IPS-NIHi11 (cell line): ENCODE data around the gene BABAM2.

Source experiments
- DNase-seq: peaks from one replicate; pipeline ENCODE4 v3.0.0; 2012; ENCODE audit warnings: mixed read lengths, low spot score

The BABAM2 gene

GRCh38 chr2:28281739-28282138 lies 391.2 kb downstream of the BABAM2 start:
- no peak for DNase-seq

DNA sequence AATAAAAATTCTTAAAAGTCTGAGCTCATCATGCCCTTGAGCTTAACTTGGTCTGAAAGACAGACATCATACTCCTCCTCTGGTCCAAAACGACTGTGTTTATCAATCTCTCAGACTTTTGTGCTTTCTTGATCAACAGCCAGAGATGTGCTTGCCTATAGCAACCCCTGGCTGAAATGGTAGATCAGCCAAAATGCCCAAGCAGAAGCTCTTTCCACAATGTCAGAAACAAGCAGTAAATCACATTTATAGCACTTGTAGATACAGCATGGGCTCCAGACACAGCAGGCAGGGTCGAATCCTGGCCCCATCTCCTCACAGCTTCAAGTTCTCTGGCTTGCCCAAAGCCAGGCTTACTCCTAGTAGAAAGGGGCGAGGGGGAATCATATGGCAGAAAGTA lies 391.7 kb downstream of the BABAM2 start:
- no peak for DNase-seq

- DNase-seq = no peak
Measured at GRCh38 chr2:28282861-28283646, 392.5 kb downstream of the BABAM2 start.

DNA sequence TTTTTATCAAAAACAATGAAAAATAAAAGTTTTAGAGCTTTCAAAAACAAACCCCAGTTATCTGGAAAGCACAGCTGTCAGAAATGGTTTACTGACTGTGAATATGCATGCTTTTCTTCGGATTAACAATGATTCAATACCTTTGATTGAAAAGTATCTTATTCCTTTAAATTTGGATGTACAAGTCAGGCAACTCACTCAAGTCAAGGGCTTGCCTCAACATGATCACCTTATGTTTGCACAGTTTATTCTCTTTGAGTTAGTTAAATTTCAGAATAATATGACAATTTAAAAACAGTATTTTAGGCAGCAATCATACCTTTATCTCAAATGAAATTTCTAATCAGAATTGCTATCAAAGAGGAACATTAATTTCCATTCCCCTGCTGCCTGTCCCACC lies 393.3 kb downstream of the BABAM2 start:
- DNase-seq = no peak

GRCh38 chr2:28286678-28287077 lies 396.1 kb downstream of the BABAM2 start:
- no peak for DNase-seq

DNA sequence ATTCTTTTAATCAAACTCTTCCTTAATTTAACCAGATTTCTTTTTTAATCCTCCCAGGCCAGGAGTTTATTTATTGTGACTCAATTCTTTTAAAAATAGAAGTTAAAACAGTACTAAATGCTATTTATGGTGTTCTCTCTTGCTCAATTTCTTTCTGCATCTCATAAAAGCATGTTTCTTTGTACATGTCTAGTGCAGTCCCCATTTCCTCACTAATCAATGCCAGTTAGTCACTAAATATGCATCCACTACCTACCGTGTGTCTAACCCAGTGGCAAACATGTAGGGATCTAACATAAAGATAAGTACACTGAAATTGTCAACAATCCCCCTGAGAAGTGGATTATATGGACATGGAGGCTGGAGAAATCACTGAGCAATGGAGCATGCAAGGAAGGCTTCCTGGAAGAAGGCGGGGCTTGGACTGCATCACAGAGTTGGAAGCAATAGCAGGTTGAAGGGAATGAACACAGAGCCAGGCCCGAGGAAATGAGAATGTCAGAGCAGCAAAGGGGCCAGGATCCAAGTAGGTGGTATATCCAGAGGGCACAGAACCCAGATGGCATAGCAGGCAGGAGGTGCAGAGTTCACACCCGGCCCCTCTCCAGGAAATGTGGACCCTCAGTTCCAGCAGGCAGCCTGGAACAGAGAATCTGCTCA lies 396.9 kb downstream of the BABAM2 start:
- DNase-seq = no peak

DNA sequence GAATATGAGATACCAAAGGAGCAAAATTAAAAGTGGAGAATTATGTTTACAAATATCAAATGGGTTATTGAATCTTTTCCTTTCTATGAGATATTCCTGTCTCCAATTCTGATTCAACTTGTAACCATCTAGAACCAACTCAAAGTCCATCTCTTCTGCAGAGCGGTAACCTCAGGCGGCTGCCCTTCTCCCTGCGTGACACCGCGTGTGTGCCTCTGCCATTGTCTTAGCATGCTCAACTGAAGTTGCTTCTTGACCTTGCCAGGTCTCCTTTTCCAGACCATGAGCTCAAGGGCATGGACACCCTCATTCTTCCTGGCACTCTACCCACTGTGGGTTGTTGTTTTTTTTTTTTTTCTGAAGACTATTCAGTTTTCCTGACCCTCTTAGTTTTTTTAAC lies 398.1 kb downstream of the BABAM2 start:
- DNase-seq = no peak

- no peak for DNase-seq
Measured at GRCh38 chr2:28291811-28292440, 401.4 kb downstream of the BABAM2 start.

- DNase-seq = no peak
Measured at GRCh38 chr2:28292491-28292890, 402.0 kb downstream of the BABAM2 start.

GRCh38 chr2:28293416-28293815 lies 402.9 kb downstream of the BABAM2 start:
- no peak for DNase-seq

- no peak for DNase-seq
Measured at GRCh38 chr2:28294451-28294850, 403.9 kb downstream of the BABAM2 start.

DNA sequence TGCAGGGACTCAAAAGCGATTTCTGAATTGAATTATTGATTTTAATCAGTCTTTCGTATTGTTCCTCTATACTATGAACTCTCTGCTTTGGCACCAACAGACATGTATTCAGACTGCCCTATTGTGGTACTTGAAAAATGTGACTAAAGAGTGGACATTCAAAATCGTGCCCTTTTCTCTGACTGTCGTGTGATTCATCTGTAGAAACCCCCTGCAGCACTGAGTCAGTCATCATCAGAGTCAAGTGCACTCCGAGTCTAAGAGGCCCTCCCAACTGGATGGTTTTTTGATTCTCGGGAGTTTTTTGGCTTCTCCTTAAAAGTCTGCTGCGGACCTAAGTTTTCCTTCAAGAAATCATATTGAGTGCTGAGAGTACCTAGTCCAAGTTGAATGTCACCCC lies 405.7 kb downstream of the BABAM2 start:
- no peak for DNase-seq

DNA sequence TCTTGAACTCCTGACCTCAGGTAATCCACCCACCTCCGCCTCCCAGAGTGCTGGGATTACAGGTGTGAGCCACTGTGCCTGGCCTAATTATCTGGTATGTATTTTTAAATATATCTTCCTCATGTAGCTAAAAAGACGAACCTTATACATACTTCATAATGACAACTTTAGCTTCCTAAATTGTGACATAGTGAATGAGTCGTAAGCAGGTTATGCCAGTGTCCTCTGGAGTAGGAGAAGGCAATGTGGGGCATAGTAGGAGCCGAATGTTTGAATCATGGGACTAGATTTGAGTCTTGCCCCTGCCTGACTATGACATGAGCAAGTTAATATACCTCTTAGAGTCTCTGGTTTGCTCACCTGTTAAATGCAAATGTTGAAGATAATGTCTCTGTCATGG lies 406.4 kb downstream of the BABAM2 start:
- DNase-seq = no peak

DNA sequence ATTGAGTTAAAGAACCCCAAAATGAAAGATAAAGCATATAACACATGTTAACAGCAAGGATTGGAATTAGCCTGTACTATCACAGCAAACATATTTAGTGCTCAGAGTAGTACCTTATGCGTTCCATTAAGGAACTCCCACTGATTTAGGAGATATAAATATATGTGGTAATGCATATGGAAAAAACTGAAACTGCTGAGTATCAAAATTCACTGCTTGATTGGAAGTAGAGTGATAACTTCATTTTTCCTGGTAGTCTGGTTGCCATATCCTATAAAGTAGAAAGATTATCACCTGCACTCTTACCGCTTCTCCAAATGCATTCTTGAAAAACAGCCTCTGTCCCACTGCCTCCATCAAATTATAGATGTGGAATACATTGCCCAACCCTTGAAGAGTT lies 407.0 kb downstream of the BABAM2 start:
- DNase-seq = no peak

GRCh38 chr2:28298406-28298805 lies 407.9 kb downstream of the BABAM2 start:
- no peak for DNase-seq

- no peak for DNase-seq
Measured at GRCh38 chr2:28300485-28301341, 410.2 kb downstream of the BABAM2 start.

GRCh38 chr2:28305202-28305601 lies 414.7 kb downstream of the BABAM2 start:
- no peak for DNase-seq

- no peak for DNase-seq
Measured at GRCh38 chr2:28310107-28310506, 419.6 kb downstream of the BABAM2 start.

DNA sequence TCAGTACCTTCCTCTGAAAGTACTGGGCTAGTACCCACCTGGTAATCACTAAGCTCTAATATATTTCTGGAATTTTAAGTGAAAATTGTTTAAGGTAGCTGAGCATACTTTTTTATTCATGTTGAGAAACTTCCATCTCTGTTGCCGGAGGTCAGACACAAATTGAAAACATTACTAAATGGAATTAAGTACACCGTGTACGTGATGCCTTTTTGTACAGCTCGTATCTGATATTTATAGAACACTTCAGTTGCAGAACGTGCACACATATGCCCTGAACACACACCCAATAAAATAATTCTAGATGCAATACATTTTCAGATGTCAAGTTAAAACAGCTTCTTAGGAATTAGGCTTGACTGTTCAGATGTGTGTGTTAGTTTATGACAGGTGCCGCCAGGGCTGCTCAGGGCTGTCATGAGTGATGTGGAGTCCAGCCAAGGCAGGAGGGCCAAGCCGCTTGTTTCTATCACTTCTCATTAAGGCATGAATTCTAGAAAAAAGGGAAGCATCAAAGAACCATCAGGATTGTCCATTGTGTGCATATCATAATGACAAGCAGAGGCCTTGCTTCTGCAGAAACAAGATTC lies 421.2 kb downstream of the BABAM2 start:
- DNase-seq = no peak

DNA sequence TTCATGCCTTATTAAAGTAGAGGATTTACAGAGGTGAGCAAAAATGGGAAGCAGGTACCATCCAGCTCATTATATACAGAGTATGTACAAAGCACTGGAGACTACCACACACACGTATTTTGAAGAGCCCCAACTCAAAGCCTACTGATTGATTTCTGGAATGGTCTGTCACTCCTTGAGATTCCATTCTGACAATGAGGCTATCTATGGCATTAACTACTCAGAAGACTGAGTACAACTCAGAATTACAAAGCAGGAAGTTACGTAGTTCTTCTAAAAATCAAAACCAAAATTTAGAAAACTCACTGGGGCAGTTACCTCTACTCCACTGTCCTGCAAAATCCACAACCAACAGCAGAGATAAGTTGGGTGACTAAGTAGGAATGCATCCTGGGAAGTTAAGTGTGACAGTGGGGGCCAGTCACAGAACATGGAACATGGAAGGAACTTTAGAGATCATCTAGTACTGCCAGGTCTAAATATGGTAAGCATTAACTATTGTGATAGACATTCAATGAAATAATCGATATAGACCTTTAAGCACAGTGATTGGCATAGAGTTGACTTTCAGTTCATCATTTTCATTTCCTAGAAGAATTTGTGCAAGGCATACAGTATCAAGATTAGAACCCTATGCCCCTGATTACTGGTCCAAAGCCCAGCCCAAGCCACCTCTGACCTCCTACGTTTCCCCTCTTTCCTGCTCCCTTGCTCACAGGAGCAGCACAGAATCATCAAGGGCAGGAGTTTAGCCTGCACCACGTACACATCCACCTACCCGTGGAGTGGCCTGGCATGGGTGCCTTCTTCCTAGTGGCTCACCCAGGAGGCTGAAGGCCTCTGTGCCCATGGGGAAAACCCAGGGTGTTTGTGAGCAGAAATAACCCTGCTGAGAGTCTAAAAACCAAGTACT lies 422.0 kb downstream of the BABAM2 start:
- DNase-seq = no peak

DNA sequence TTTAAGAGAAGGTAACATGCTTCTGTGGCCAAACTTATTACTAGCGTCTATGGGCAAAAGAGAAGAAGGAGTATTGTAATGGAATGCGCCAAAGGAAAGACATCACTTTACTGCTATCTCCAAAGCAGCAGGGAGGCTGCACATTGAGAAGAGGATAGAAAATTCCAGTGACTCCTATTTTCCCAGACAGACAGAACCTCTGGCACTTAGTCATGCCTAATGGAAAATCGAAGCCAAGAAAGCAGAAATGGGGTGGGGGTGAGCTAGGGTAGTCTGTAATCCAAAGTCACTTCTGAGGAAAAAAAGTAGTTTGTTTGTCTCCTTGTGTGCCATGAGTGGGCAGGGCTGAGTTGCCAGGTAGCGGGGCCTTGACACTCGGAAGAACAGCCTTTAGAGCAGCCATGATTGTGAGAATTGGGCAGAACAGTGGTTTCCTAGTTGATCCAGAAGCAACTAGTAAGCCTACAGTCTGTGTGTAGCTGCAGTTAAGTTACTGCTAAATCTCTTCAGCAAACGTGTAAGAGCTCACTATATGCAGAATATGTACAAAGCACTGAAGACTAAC lies 422.8 kb downstream of the BABAM2 start:
- no peak for DNase-seq
